HTERT RPE-1 (cell line): ENCODE data around the gene IL17C.
"Not testable (repeated sequence)": the region's sequence is repeated elsewhere in the genome, so short reads cannot be mapped to it uniquely, and the experiment has no call there.

Experiments used
- in situ Hi-C: fragments of 300-500 bp; cut with MboI; formaldehyde crosslinking; loops from 4 replicates; pipeline ENCODE4 v1.14.3; 2020; ENCODE audit warnings: low sequenced_read_pairs

The IL17C gene

GRCh38 chr16:88656291-88656980, 18.1 kb downstream of the IL17C start:
- in situ Hi-C loops: no loop called here

DNA sequence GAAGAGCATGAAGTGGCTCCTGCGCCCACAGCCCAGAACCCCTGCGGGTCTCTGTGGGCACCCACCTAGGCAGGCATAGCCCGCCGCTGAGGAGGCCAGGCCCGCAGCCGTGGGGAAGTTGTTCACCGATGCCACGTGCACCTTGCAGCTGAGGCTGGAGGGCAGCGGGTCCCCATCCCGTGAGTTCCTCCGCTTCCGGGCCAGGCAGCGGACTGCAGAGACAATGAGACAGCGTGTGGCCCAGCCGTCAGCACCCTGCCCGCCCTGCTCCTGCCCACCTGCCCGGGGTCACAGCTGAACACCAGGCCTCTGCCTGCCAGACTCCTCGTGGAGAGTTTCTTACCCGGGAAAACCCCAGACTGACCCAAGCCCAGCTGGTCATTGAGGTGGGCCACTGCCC, 19.0 kb downstream of the IL17C start:
- in situ Hi-C loops: no loop called here

GRCh38 chr16:88658714-88659113, 20.3 kb downstream of the IL17C start:
- in situ Hi-C loops: no loop called here

GRCh38 chr16:88659160-88659559, 20.8 kb downstream of the IL17C start:
- in situ Hi-C loops: no loop called here

- in situ Hi-C loops: no loop called here
These were observed 23.1 kb downstream of the IL17C start for GRCh38 chr16:88661468-88661867.

DNA sequence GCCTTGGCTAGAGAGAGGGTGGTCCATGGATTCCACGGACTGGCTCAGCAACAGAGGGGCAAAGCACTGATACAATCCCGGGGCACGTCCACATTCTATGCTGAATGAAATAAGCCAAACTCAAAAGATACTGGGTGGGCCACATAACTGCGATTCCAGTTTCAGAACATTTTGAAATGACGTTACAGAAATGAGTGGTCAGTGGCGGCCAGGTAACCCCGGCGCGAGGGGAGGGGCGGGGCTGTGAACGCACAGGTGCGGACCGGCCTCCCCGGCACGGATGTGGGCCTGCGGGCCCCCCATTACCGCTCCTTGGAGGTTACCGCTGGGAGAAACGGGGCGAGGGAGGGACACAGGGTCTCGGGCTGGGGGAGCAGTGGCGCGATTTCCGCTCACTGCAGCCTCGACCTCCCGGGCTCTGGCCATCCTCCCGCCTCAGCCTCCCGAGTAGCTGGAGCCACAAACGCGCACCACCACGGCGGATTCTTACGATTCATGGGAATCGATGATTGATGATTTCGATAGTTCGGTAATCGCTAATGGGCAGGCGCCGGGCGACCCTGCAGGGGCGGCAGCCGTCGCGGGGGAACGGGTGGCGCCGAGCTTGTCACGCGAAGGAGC, 24.0 kb downstream of the IL17C start:
- in situ Hi-C loops: no loop called here

GRCh38 chr16:88662843-88663606, 24.7 kb downstream of the IL17C start, which contains the start of gene MVD:
Gene MVD, minus strand, starts transcription at chr16:88663091. Its CDS starts 11 bp downstream, at chr16:88663080.
- in situ Hi-C loops: no loop called here

GRCh38 chr16:88665148-88665547, 26.8 kb downstream of the IL17C start:
- in situ Hi-C loops: no loop called here

GRCh38 chr16:88665570-88665969, 27.2 kb downstream of the IL17C start:
- in situ Hi-C loops: no loop called here

DNA sequence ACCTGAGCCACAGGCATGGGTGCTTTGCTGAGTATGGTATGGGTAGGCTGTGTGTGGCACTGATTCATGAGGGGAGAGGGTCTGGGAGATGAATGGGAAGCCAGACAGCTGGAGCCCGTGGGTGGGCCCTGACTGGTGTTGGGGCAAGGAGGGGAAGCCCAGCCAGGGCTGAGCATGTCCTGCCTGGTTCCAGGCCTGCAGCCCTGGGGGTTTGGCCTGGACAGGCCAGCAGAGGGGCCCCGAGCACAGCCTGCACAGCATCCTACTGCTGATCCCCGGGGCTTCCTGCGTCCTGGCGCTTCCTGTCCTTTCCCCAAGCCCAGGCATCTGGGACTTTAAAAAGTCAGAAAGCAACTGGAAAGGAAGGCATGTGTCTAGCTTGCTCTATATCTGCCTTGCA, 29.1 kb downstream of the IL17C start:
- in situ Hi-C loops: no loop called here

- in situ Hi-C loops: not testable (repeated sequence)
These were observed 31.1 kb downstream of the IL17C start for GRCh38 chr16:88669493-88669892.

- in situ Hi-C loops: no loop called here
These were observed 31.6 kb downstream of the IL17C start for GRCh38 chr16:88669980-88670379.

GRCh38 chr16:88671806-88672205, 33.4 kb downstream of the IL17C start:
- in situ Hi-C loops: no loop called here

DNA sequence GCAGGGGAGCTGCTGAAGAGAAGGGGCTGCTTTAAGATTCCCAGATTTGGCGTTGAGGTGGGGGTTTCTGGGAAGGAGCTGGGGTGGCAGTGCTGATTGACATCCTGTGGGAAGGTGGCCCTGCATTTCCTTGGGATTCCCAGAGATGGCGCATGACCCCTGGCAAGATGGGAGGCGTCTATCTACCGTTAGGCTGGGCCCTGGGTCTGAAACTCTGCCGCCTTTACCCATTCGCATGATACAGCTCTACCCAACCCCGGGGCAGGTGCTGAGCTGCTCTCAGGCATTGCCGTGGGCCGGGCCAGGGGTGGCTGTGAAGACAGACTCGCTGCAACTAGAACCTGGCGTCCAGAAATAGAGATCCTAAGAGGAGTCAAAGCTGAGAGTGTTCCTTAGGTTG, 34.4 kb downstream of the IL17C start:
- in situ Hi-C loops: no loop called here

- in situ Hi-C loops: no loop called here
These were observed 35.5 kb downstream of the IL17C start for GRCh38 chr16:88673716-88674379.

DNA sequence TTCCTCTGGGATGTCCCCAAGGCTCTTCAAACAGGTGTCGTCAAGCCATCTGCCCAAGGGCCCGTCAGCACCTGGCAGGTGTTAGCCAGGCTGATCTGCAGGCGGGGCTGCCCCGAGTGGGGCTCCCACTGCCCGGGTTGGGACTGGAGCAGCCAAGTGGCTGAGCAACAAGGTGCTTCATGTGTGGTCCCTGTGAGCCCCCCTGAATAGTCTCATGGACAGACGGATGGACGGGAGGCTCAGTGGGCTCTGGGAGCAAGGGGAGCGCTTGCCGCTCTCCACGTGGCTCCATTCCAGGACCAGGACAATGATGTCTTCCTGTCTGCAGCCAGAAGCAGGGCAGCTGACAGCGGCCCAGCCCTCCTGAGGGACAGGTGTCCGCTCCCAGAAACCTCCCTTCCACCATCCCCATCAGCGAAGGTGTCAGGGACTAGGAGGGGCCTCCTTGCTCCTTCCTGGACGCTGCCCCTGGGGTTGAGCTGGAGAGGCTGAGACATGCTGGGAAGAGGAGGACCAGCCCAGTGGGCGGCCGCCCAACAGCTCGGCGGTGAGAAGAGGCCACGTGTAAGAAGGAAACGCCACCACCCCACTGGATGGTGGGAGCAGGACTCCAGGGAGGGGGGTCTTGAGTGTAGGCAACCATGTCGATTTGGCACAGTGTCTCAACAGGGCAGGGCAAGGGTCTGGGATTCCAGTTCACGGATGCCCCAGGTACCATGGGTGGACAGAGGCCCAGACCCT, 38.3 kb downstream of the IL17C start:
- in situ Hi-C loops: no loop called here

GRCh38 chr16:88677721-88678120, 39.3 kb downstream of the IL17C start:
- in situ Hi-C loops: no loop called here

DNA sequence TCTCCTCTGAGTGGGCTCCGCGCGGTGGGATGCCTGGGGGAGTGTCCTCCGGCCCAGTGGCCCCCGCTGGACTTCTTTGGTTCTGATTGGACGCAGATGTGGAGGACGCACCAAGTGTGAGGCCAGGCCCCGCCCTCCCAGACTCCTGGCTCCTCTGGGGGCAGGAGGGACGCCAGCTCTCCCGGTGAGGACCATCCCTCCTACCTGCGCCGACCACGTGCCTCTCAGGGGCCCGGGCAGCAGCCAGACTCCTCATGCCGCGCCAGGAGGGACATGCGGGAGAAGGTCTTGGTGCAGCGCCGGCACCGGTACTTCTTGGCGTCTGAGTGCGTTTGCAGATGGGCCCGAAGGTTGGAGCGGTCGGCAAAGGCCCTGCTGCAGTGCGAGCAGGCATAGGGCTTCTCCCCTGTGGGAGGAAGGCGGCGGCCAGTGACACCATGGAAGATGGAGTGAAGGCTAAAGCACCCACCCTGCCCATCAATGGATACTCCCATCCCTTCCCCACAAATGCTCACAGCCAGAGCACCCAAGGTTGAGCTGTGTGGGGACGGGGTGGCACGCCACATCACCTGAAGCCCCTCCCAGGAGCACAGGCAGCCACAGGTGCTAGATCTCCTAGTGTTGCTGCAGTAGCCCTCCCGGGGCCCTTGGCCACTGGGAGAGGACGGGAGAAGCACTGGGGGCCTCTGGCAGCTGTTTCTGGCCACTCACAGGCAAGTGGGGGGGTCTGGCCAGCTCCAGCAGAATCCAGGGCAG, 40.0 kb downstream of the IL17C start:
- in situ Hi-C loops: no loop called here

DNA sequence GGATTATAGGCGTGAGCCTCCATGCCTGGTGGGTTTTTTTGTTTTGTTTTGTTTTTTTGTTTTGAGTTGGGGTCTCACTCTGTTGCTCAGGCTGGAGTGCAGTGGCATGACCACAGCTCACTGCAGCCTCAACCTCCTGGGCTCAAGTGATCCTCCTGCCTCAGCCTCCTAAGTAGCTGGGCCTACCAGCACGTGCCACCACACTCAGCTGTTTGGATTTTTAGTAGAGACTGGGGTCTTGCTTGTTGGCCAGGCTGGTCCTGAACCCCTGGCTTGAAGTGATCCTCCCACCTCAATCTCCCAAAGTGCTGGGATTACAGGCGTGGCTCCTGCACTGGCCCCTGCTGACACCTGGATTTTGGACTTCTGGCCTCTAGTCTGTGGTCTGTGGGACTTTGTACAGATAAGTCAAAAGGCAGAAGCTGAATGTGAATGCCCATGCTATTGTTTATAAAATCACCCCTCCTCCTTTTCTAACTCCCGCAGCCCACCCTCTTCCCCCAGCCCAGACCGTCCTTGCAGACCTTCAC, 42.2 kb downstream of the IL17C start:
- in situ Hi-C loops: no loop called here
